ENCODE data around the gene MACROH2A1.
"Not testable (repeated sequence)": the region's sequence is repeated elsewhere in the genome, so short reads cannot be mapped to it uniquely, and the experiment has no call there.

Gene MACROH2A1

DNA sequence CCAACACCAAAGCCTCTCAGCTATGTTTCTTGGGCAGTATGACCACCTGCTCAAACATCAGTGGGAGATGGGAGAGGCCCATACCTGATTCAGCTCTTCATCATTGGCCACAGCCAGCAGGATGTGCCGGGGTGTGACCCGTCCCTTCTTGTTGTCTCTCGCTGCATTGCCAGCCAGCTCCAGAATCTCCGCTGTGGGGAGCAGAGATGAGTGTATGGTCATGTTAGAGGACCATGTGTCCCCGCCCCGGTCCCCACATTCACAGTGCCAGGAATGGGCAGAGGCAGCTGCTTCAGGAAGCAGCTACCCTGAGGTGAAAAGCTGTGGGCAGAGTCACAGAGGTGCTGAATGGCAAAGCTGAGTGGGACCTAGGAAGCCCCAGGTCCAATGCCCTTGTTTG is 29.1 kb downstream of the MACROH2A1 start:
- Histone ChIP-seq H3K9ac (ENCODE audit: low read depth, low read length) (no peak overlapping the region), H3K4me1 (ENCODE audit: control insufficient read depth, insufficient read depth, low read length) (peaks cover 25% of the 10 kb centered on the region)

DNA sequence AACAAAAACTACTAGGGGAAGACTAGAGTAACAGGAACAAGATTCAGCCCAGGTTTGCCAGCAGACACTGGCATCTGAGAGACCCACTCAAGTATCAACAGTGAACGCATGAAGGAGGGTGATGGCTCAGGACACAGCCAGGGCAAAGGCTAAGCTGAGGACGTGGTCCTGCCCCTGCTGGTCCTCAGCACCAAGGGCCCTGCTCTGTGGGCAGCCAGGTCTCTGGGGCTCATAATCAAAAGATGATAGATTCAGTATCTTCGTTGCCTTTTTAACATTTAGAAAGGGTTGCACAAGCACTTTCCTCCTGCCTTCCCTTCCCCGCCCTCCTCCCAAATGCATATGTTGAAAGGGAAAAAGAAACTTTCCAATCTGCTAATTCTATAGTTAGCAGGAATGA is 31.5 kb downstream of the MACROH2A1 start:
- Histone ChIP-seq H3K4me2 (ENCODE audit: low read length) (no peak overlapping the region), H3K27me3 (ENCODE audit: control insufficient read depth, insufficient read depth, low read length) (no peaks in the 10 kb centered on the region), H3K4me3 (ENCODE audit: low read length) (no peak overlapping the region), H3K36me3 (ENCODE audit: insufficient read depth, low read length) (peaks cover 75% of the 10 kb centered on the region), H3K9me3 (replicated peaks; ENCODE audit: low read length) (no peaks in the 10 kb centered on the region), H3K9ac (ENCODE audit: low read depth, low read length) (no peak overlapping the region), H3K4me1 (ENCODE audit: control insufficient read depth, insufficient read depth, low read length) (peaks cover 14% of the 10 kb centered on the region)

More for the DNA sequence above, 29.1 kb downstream of the MACROH2A1 start:
- no peak overlapping the region for H3K4me3 ChIP-seq (ENCODE audit: low read length)
- no peak overlapping the region for H3K4me2 ChIP-seq (ENCODE audit: low read length)
- no peaks in the 10 kb centered on the region for H3K9me3 ChIP-seq (replicated peaks; ENCODE audit: low read length)
- H3K27me3 ChIP-seq (ENCODE audit: control insufficient read depth, insufficient read depth, low read length): no peaks in the 10 kb centered on the region
- peaks cover 72% of the 10 kb centered on the region for H3K36me3 ChIP-seq (ENCODE audit: insufficient read depth, low read length)

DNA sequence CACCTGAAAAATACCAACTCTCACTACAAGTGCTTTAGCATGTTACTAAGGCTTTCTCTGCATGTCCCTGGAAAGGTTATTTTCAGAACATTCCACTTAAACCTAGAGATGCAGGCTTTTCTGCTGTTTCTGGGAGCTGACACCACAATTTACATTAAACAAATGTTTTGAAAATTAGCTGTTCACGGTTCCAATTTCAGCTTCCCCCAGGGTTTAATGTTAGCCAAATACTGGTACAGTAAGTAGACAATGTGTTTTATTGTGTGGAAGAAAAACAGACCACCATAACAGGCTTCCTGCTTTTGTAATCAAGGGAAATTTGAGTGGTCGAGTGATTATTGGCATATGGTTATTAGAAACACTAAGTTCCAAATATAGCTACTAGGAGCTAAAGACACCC is 32.0 kb downstream of the MACROH2A1 start:
- H3K4me3 ChIP-seq (ENCODE audit: low read length): no peak overlapping the region
- H3K4me2 ChIP-seq (ENCODE audit: low read length): no peak overlapping the region
- H3K36me3 ChIP-seq (ENCODE audit: insufficient read depth, low read length): peaks cover 75% of the 10 kb centered on the region
- no peaks in the 10 kb centered on the region for H3K9me3 ChIP-seq (replicated peaks; ENCODE audit: low read length)
- H3K27me3 ChIP-seq (ENCODE audit: control insufficient read depth, insufficient read depth, low read length): no peaks in the 10 kb centered on the region
- H3K9ac ChIP-seq (ENCODE audit: low read depth, low read length): no peak overlapping the region
- peaks cover 9% of the 10 kb centered on the region for H3K4me1 ChIP-seq (ENCODE audit: control insufficient read depth, insufficient read depth, low read length)

DNA sequence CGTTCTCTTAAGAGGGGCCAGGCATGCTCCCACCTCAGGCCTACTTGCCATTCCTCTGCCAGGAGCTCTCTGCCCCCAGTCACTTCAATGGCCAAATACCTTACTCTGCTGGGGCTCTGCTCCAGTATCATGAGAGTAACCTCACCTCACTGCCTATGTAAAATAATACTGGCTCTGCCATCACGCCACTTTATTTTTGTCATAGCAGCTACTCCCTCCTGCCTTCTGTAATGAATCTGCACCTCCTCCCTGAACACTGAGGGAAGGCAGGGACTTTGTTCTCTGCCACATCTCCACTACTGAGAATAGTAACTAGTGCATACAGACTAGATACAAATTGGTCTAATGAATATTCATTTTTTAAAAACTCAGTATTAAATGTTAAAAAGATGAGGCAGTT is 33.8 kb downstream of the MACROH2A1 start:
- no peak overlapping the region for H3K4me3 ChIP-seq (ENCODE audit: low read length)
- peaks cover 6% of the 10 kb centered on the region for H3K4me1 ChIP-seq (ENCODE audit: control insufficient read depth, insufficient read depth, low read length)
- peaks cover 72% of the 10 kb centered on the region for H3K36me3 ChIP-seq (ENCODE audit: insufficient read depth, low read length)
- H3K4me2 ChIP-seq (ENCODE audit: low read length): no peak overlapping the region
- H3K9me3 ChIP-seq (replicated peaks; ENCODE audit: low read length): no peaks in the 10 kb centered on the region
- no peak overlapping the region for H3K9ac ChIP-seq (ENCODE audit: low read depth, low read length)
- H3K27me3 ChIP-seq (ENCODE audit: control insufficient read depth, insufficient read depth, low read length): no peaks in the 10 kb centered on the region

DNA sequence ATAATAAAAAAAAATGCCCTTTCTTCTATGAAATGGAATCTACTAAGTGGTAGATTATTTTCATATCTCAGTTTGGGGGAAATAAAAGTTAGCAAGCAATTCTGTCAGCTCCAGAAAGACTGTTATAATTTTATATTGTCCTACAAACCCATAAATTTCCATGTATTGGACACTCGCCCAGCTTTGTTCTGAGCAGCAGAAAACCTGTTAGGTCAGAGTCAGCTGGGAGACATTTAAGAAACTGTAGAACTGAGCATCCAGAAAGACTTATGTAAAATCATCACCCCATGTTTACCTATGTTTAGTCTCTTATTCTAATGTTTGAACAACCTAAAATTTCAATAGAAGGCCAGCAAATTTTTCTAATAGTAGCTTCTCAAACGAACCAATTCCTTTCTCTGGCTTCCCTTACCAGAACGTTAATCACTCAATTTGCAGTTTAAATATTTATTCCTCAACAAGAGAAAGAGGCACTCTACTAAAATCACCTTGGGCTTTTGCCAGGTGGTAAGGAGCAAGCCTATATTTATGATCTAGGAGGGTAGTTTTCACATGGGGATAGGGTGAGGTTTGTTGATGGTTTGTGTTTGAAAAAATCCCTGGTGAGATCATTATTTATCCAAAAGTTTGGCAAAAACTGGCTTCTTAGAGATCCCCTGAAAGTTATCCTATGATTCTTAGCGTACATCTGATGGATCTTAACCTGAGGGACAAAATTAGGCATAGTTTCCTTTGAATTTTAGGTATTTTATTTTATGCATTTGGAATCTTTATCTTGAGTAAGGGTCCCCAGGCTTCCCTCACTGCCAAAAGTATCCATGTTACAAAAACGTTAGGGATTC is 34.4 kb downstream of the MACROH2A1 start:
- H3K9me3 ChIP-seq (replicated peaks; ENCODE audit: low read length): no peaks in the 10 kb centered on the region
- H3K9ac ChIP-seq (ENCODE audit: low read depth, low read length): no peak overlapping the region
- no peaks in the 10 kb centered on the region for H3K27me3 ChIP-seq (ENCODE audit: control insufficient read depth, insufficient read depth, low read length)
- no peak overlapping the region for H3K4me2 ChIP-seq (ENCODE audit: low read length)
- H3K36me3 ChIP-seq (ENCODE audit: insufficient read depth, low read length): peaks cover 70% of the 10 kb centered on the region
- no peak overlapping the region for H3K4me3 ChIP-seq (ENCODE audit: low read length)
- H3K4me1 ChIP-seq (ENCODE audit: control insufficient read depth, insufficient read depth, low read length): peaks cover 6% of the 10 kb centered on the region

DNA sequence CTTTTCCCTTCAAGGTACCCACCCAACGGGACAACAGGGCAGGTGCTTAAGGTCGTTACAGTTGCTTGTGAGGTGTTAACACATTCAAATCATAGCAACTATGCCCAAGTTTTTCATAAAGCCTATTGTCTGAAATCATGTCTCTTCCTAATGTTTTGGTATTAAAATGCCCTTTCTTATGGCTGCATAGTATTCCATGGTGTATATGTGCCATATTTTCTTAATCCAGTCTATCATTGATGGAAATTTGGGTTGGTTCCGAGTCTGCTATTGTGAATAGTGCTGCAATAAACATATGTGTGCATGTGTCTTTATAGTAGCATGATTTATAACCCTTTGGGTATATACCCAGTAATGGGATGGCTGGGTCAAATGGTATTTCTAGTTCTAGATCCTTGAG is 35.7 kb downstream of the MACROH2A1 start:
- H3K36me3 ChIP-seq (ENCODE audit: insufficient read depth, low read length): peaks cover 66% of the 10 kb centered on the region
- H3K9me3 ChIP-seq (replicated peaks; ENCODE audit: low read length); H3K4me1 ChIP-seq (ENCODE audit: control insufficient read depth, insufficient read depth, low read length); H3K9ac ChIP-seq (ENCODE audit: low read depth, low read length); H3K4me2 ChIP-seq (ENCODE audit: low read length); H3K27me3 ChIP-seq (ENCODE audit: control insufficient read depth, insufficient read depth, low read length); H3K4me3 ChIP-seq (ENCODE audit: low read length): not testable (repeated sequence)

DNA sequence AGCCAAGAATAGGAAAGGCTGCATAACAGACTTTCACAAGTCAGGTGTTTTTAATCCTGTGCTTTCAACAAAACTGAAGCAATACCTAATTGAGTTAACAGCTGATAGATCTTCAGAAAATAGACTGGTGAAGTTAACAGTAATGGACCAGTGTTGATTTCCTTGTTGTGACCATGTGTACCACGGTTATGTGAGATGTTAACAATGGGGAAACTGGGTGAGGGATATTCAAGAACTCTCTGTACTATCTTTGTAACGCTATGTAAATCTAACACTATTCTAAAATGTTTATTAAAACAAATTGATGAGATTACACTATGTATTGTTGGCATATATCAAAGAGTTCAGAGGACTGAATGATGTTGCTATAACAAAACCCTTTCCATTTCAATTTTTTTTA is 36.9 kb downstream of the MACROH2A1 start:
- Histone ChIP-seq H3K4me1 (ENCODE audit: control insufficient read depth, insufficient read depth, low read length) (peaks cover 10% of the 10 kb centered on the region), H3K4me2 (ENCODE audit: low read length) (no peak overlapping the region), H3K36me3 (ENCODE audit: insufficient read depth, low read length) (peaks cover 54% of the 10 kb centered on the region)

DNA sequence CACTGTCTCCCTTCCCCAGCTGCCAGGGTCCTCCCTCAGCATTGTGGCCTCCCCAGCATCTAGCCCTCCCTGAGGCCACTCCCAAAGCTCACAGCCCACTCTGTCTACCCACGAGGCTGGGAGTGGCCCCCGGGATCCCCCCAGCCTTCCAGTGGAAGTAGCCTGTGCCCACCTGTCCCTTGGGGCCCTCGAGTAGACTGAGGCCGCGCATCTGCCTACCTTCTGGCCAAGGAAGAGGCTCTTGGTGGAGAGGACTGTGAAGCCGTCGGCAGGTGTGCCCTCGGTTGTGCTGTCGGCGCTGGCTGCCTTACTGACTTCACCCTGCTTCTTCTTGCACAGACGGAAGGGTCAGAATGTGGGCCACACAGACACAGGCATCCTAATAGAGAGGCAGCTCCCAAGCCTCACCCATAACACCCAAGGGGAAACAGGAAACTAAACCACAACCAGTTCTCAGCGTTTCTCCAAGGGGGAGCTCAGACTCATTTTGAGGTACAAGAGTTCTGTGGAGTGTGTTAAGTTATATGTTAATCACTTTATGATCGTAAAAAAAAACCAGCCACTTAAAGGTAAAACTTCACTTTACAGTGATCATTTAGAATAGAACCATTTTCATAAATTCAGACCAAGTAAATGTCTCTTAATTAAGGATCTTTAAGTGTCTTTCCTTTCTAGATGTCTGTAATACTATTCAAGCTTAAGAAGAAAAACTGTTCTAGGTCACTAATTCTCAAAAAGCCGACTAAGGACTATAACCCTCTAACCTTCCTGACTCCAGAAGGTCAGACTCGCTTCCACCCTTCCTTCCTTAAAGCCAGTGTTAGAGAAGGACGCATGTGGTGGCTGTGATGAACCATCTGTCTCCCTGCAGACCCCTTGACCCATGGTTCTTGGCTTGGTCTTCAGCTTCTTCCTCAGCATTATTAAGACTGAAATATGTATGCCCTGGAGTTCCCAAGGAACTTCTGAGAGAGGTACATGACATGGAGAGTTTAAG is 38.5 kb downstream of the MACROH2A1 start:
- H3K4me2 ChIP-seq (ENCODE audit: low read length): no peak overlapping the region
- H3K36me3 ChIP-seq (ENCODE audit: insufficient read depth, low read length): peaks cover 47% of the 10 kb centered on the region
- H3K4me3 ChIP-seq (ENCODE audit: low read length): no peak overlapping the region
- H3K9ac ChIP-seq (ENCODE audit: low read depth, low read length): no peak overlapping the region
- H3K4me1 ChIP-seq (ENCODE audit: control insufficient read depth, insufficient read depth, low read length): peaks cover 20% of the 10 kb centered on the region
- no peaks in the 10 kb centered on the region for H3K27me3 ChIP-seq (ENCODE audit: control insufficient read depth, insufficient read depth, low read length)
- H3K9me3 ChIP-seq (replicated peaks; ENCODE audit: low read length): no peaks in the 10 kb centered on the region

More for the DNA sequence above, 36.9 kb downstream of the MACROH2A1 start:
- Histone ChIP-seq H3K27me3 (ENCODE audit: control insufficient read depth, insufficient read depth, low read length) (no peaks in the 10 kb centered on the region), H3K9ac (ENCODE audit: low read depth, low read length) (no peak overlapping the region), H3K9me3 (replicated peaks; ENCODE audit: low read length) (no peaks in the 10 kb centered on the region), H3K4me3 (ENCODE audit: low read length) (no peak overlapping the region)

DNA sequence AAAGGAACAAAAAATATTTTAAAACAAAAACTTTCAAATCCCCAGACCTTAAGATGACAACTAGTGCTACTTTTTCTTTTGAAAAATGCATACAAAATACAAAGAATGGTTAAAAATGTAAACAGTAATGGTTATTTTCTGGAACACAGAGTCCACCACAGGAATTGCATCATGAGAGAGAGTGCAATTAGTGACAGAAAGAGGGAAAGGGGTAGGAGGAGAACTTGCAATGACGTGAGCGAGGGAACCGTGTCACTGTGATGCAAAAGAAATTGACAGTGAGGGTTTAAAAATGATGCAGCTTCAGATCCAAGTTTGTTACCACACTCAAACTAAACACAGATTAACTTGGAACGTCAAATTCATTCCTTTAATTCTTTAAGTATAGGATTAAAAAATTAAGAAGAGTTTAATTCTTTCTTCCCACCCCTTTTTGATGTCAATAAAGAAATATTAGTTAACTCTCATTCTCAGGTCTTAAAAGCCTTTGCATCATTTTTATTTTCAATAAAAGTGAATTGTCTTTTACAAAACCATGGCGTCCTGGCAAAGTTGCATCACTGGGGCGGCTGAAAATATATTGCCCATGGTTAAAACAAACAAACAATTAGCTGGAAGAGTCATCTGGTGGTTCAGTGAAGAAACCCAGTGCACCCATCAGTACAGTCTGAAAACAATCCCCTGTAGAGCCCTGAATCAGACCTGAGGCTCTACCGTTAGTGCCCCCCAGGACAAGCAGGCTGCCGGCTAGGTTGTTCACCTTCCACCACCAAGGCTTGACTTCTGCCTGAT is 39.5 kb downstream of the MACROH2A1 start:
- Histone ChIP-seq H3K36me3 (ENCODE audit: insufficient read depth, low read length) (peaks cover 37% of the 10 kb centered on the region), H3K9ac (ENCODE audit: low read depth, low read length) (no peak overlapping the region), H3K4me1 (ENCODE audit: control insufficient read depth, insufficient read depth, low read length) (peaks cover 29% of the 10 kb centered on the region), H3K27me3 (ENCODE audit: control insufficient read depth, insufficient read depth, low read length) (no peaks in the 10 kb centered on the region), H3K4me3 (ENCODE audit: low read length) (no peak overlapping the region), H3K4me2 (ENCODE audit: low read length) (no peak overlapping the region), H3K9me3 (replicated peaks; ENCODE audit: low read length) (no peaks in the 10 kb centered on the region)

DNA sequence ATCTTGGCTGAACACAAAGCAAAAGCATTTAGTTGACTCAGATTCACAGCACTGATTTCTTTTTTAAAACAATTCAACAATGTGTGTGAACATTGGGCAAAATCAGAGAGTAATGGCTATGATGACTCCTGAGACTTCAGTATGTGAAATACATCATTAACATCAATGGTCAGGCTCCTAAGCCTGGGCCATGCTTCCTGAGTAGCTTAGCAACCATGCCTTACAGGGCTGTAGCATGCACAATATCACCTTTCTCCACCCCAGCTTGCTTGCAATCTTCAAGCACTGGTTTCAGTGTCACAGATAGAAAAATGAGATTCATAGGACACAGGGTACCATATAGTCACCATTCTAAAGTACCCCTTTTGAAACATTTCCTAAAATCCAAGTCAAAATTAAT is 41.3 kb downstream of the MACROH2A1 start:
- no peaks in the 10 kb centered on the region for H3K9me3 ChIP-seq (replicated peaks; ENCODE audit: low read length)

More for the DNA sequence above, 41.3 kb downstream of the MACROH2A1 start:
- H3K36me3 ChIP-seq (ENCODE audit: insufficient read depth, low read length): peaks cover 28% of the 10 kb centered on the region
- no peaks in the 10 kb centered on the region for H3K27me3 ChIP-seq (ENCODE audit: control insufficient read depth, insufficient read depth, low read length)
- no peak overlapping the region for H3K4me2 ChIP-seq (ENCODE audit: low read length)
- peaks cover 44% of the 10 kb centered on the region for H3K4me1 ChIP-seq (ENCODE audit: control insufficient read depth, insufficient read depth, low read length)
- H3K4me3 ChIP-seq (ENCODE audit: low read length): no peak overlapping the region
- no peak overlapping the region for H3K9ac ChIP-seq (ENCODE audit: low read depth, low read length)

Measured in skeletal muscle satellite cell (primary cell).